CD1c-positive myeloid dendritic cell (primary cell): ENCODE results near the gene MAPK11.

Source experiments
- DNase-seq: peaks from one replicate; pipeline ENCODE4 v3.0.0-alpha.2; 2016; ENCODE audit errors: extremely low spot score

Gene MAPK11

DNA sequence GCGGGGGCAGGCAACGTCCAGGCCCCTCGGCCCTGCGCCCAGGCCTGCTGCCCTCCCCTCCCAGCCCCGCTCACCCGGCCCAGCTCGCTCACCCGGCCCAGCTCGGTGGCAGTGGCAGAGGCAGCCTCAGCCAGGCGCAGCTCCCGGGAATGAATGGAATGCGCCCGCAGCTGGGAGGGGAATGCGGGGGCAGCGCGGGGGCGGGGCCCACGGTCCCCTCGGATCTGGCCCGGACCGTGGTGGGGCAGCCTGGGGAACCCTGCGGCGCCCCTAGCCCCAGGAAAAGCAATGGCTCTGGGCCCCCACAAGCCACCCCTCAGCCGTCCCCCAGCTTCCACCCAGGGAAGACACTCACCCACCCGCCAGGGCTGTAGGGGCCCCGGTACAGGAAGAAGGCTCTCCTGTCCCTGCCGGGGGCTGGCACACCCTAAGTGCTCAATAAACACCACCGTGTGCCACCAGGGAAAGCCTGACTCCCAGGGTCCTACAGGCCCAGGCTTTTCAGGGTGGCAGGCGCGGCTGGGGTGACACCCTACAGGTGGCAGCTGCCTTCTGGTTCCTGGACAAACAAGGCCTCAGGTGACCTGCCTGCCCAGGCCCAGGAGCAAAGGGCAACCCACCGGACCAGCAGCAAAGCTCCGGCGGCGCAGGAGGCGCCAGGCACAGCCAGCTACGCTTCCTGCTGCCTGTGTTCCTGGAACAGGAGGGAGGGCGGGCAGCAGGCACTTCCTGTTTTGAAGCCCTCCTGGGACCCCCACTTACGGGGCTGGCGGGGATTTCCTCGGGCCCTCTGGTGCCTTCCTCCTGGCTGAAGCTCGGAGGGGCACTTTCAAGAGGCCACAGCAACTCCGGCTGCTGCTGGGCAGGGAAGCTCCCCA is 23.5 kb upstream of the MAPK11 start:
- DNase-seq: peak; percentile 48

DNA sequence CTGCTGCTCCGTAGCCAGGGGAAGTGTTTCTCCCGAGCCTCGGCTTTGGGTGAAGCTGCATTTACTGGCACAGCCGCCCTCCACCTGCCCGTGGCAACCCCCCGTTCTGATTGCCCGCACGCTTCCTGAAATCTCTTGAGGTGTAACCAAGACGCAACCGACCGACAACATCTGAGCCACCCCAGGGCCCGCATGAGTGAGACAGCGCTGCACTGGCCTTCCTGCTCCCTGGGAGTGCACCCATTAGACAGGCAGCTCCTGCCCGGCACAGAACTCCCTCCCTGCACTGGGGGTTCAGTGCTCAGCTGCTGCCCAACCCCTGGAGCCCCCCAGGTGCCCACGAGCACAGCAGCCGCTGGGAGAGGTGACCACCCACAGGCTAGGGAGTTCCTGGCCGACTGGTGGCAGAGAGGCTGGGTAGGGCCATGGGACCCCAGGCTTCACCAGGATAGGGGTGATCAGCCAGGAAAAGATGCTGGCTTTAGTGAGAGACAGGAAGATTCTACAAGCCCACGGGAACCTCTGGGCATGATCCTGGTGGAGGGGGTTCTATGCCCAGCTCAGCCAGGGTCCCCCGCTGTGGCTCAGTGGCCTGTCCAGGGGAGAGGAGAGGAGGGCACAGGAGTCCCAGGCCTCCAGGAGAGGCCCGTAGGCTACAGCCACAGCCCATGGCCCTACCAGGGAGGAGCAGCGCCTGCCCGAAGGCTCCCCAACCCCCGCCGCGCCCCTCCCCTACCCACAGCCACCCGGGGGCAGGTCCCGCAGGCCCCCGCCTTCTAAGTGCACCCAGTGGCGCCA is 22.7 kb upstream of the MAPK11 start:
- DNase-seq: peak; percentile 15

- DNase-seq: no peak
Observed at GRCh38 chr22:50289942-50290630, 19.9 kb upstream of the MAPK11 start.

DNA sequence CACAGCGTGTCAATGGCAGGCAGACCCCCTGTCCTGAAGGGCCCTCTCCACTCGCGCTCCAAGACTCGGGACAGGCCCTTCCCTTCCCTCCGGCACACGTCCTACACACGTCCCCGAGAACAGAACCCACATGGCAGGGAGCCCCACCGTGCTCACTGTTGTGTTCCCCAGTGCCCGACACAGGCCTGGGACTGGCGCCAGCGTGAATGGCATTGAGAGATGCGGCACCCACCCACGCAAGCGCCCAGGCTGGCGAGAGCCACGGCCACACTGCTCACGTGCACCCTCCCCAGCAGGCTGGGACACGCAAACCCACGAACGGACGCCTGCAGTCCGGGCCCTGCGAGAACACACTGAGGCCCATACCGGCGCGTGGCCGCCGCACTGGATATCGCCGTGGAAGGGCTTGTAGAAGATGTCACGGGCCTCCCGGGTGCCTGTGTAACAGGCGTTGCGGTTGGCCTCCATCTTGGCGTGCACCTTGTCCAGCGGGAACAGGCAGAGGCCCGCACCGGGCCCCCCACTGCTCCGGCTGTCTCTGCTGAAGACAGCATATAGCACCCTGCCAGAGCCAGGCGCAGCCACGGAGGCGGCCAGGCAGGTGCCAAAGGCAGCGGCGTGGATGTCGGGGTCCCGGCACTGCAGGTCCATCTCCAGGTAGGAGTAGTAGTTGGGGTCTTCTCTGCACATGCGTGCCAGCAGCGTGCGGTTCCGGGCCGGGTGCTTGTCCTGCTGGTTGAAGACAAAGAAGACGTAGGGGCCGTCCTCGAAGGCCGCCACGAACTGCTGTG is 19.2 kb upstream of the MAPK11 start:
- DNase-seq: no peak

DNA sequence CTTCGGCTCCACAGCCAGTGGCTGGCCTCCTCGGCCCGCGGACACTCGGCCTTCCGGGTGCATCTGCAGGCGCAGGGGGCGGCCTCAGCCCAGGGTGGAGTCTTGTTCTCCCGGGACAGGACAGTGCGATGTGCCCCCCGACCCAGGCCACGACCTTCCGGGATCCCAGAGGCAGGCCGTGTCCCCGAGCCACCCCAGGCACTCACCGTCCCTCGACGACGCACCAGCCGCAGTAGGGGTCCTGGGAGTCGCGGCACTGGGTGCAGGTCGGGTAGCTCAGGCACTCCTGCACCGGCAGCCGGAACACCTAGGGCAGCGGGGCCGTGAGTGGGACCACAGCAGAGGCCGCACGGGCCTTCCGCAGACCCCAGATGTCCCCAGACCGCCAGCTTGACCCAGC is 17.6 kb upstream of the MAPK11 start:
- DNase-seq: no peak

GRCh38 chr22:50286701-50287318 is 16.6 kb upstream of the MAPK11 start:
- no peak for DNase-seq

DNA sequence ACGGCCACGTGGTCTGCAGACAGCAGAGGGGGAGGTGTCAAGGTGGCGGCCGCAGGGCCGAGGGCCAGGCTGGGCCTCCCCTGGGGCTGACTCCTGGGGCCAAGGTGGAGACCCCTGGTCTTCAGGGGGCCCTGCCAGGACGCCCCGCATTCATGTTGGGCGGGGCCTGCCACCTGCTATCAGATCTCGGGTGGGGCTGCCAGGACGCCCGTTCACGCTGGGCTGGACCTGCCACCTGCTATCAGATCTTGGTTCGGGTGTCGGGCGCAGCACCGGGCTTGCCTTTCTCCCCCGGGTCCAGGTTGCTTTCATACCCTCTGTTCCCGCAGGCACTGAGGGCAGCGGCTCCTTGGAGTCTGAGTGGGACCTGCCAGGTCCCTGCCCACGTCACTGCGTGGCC is 16.1 kb upstream of the MAPK11 start:
- no peak for DNase-seq

- DNase-seq: no peak
Observed at GRCh38 chr22:50285568-50286229, 15.5 kb upstream of the MAPK11 start.

DNA sequence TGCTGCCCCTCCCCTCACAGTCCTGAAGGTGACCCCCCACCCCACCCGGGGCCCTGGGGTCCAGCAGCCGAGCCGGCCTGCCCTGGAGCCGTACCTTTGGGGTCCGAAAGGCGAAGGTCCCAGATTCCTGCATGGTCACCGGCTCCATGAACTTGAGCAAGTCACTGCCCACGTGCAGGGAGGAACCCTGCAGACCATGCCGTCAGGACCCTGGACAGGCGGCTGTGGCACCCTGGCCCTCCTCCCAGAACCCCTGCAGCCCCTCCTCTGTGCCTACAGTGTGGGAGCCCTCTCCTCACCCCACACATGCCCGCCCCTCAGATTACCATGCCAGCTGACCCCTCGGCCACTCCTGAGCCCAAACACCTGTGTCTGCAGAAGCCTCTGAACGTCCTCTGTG is 14.3 kb upstream of the MAPK11 start:
- DNase-seq: no peak

- DNase-seq: no peak
Observed at GRCh38 chr22:50283821-50284220, 13.6 kb upstream of the MAPK11 start.

DNA sequence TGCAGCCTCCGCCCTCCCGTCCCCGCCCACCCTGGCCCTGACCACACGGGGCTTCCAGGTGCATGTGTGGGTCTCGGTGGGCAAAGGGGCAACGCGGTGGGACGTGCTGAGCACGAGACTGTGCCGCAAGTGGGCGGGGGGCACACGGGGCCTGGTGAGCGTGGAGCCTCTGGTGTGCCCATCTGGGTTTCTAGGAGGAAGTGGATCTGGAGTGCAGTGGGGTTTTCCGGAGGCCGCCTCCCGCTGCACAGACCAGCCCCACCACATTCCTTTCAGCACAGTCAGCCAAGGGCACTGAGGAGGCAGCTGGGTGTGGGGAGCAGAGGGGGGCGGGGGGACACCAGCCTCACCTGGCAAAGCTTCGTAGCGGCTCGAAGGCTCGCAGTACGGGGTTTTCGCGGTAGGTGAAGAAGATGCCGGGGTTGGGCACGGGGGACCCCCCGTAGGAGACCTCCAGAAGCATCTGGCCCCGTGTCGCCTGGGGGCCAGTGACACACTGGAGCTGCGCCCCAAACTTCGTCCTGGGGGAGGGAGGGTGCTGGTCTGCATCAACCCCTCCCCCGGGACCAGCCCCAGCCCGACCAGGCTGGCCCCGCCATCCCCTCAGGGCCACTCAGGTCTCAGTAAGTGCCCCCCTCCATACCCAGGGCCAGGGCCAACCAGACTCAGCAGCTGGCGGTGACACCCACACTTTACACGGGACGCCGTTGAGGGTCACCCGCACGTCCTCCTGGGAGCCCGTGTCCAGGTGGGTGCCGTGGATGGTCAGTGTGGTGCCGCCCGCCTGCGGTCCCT is 12.4 kb upstream of the MAPK11 start:
- DNase-seq: no peak

- no peak for DNase-seq
Observed at GRCh38 chr22:50281957-50282356, 11.8 kb upstream of the MAPK11 start.

DNA sequence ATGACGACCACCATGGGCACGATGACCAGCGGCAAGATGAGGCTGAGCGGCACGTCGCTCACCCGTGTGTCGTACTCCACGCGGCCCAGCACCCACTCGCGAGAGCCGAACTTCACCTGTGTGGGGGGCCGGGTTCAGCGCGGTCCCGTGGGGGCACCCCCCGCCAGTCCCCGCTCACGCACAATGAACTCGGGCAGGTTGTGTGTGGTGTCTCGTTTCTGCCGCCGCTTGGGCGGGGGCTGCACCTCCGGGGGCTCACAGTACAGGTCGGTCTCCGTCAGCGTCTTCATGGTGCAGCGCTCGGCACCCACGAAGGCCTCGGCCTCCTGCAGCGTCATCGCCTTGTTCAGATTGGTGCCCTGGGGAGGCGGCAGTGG is 11.2 kb upstream of the MAPK11 start:
- DNase-seq: no peak

- no peak for DNase-seq
Observed at GRCh38 chr22:50280708-50281383, 10.7 kb upstream of the MAPK11 start.

GRCh38 chr22:50280022-50280707 is 10.0 kb upstream of the MAPK11 start:
- no peak for DNase-seq

GRCh38 chr22:50278956-50279619 is 8.9 kb upstream of the MAPK11 start:
- DNase-seq: no peak

- no peak for DNase-seq
Observed at GRCh38 chr22:50278461-50278860, 8.3 kb upstream of the MAPK11 start.

- no peak for DNase-seq
Observed at GRCh38 chr22:50277761-50278160, 7.6 kb upstream of the MAPK11 start.
